HCT116 (cell line): ENCODE measurements around the gene DOCK2.

Source experiments
- CBX3 ChIP-seq: IDR thresholded peaks from 2 replicates; pipeline ENCODE4 v1.6.1; 2012; ENCODE audit warnings: low read depth
- CEBPB ChIP-seq: IDR thresholded peaks from 2 replicates; pipeline ENCODE4 v1.6.1; 2012; ENCODE audit warnings: low read depth
- CTCF ChIP-seq, 3 experiments: fragments of 200-600 bp in 1 of 3; sonication (generic) in 1 of 3; IDR thresholded peaks in 2 of 3; conservative IDR thresholded peaks in 1 of 3; 2 replicates each; pipeline ENCODE4 v1.5.1; 2012 to 2017; ENCODE audit warnings: low read depth in 2 of 3, low read length in 2 of 3, antibody characterized with exemption in 1 of 3, borderline replicate concordance in 1 of 3, control low read depth in 1 of 3, mild to moderate bottlenecking in 1 of 3, mixed read lengths in 1 of 3, mixed run types in 1 of 3, moderate library complexity in 1 of 3; ENCODE audit not compliant: insufficient read depth in 1 of 3
- EZH2 ChIP-seq: fragments of 200-600 bp; sonication (generic); IDR thresholded peaks from 2 replicates; pipeline ENCODE4 v1.6.1; 2017; ENCODE audit warnings: antibody characterized with exemption, mixed run types
- EZH2phosphoT487 ChIP-seq: fragments of 200-600 bp; IDR thresholded peaks from 2 replicates; pipeline ENCODE4 v1.6.1; 2018; ENCODE audit warnings: antibody characterized with exemption, borderline replicate concordance
- JUND ChIP-seq: IDR thresholded peaks from 2 replicates; pipeline ENCODE4 v1.6.1; 2012
- MAX ChIP-seq: IDR thresholded peaks from 2 replicates; pipeline ENCODE4 v1.6.1; 2012
- POLR2A ChIP-seq: IDR thresholded peaks from 2 replicates; pipeline ENCODE4 v1.7.0; 2011; ENCODE audit warnings: borderline replicate concordance; ENCODE audit not compliant: insufficient read depth, insufficient read length; ENCODE audit errors: extremely low read depth
- POLR2AphosphoS5 ChIP-seq: IDR thresholded peaks from 2 replicates; pipeline ENCODE4 v1.6.1; 2011; ENCODE audit warnings: mild to moderate bottlenecking, low read depth, low read length, moderate library complexity
- RAD21 ChIP-seq: IDR thresholded peaks from 2 replicates; pipeline ENCODE4 v1.6.1; 2012; ENCODE audit warnings: low read depth, mild to moderate bottlenecking
- REST ChIP-seq: IDR thresholded peaks from 2 replicates; pipeline ENCODE4 v1.6.1; 2012; ENCODE audit warnings: low read depth
- SP1 ChIP-seq: IDR thresholded peaks from 2 replicates; pipeline ENCODE4 v1.6.1; 2012; ENCODE audit warnings: low read depth
- ZFX ChIP-seq: fragments of 450-650 bp; IDR thresholded peaks from 2 replicates; pipeline ENCODE4 v1.6.1; 2017
- ZNF274 ChIP-seq: fragments of 200-500 bp; sonication (Bioruptor generic); IDR thresholded peaks from 2 replicates; pipeline ENCODE4 v1.6.1; 2014; ENCODE audit warnings: mild to moderate bottlenecking, low read depth, low read length, inconsistent platforms

- TF ChIP-seq JUND: no peak
- no peak for TF ChIP-seq CTCF (IDR thresholded peaks at IDR 0.05 in 2 of 3, conservative IDR thresholded peaks at IDR 0.05 in 1 of 3; ENCODE audit: borderline replicate concordance in 1 of 3, insufficient read depth in 1 of 3, low read depth in 2 of 3, low read length in 2 of 3)
- TF ChIP-seq MAX: no peak
- no peak for TF ChIP-seq CBX3
- no peak for TF ChIP-seq POLR2AphosphoS5
- TF ChIP-seq SP1: no peak
- no peak for TF ChIP-seq ZFX
- TF ChIP-seq RAD21: no peak
- TF ChIP-seq POLR2A: no peak
- TF ChIP-seq CEBPB: no peak
- no peak for TF ChIP-seq EZH2
- no peak for TF ChIP-seq REST
- no peak for TF ChIP-seq ZNF274
- no peak for TF ChIP-seq EZH2phosphoT487
Measured at GRCh38 chr5:169814522-169814921, 177.4 kb downstream of the DOCK2 start.
